Measurements from ENCODE around the gene BACH2. TPM values are rescaled to one million over a fixed set of nuclear protein-coding genes. Genes with fewer than 3 reads are reported as not detected.

The BACH2 gene
- total RNA-seq, 2 experiments from 2014 or later: 60.7 to 66.9 TPM

DNA sequence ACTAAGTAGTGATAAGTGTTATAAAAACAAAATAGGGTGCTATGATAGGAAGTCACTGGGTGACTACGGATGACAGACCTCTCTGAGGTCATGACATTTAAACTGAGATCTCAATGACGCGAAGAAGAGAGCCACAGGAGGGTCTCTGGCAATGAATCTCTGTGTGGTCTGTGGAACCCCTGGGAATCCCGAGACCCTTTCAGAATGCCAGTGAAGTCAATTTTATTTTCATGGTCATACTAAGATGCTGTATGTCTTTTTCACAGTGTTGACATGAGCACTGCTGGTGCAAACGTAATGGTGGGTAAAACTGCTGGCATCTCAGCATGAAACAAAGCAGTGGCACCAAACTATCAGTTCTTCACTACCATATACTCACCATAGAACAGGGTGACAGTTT is 247.3 kb downstream of the BACH2 start:
- Mint-ChIP-seq H3K27me3 (no peaks in the 10 kb centered on the region), H3K4me3 (peak overlapping the region; percentile 9), H3K9me3 (peaks cover 9% of the 10 kb centered on the region), H3K4me1 (ENCODE audit: low read depth) (peaks cover 54% of the 10 kb centered on the region), H3K36me3 (ENCODE audit: low read depth) (peaks cover 52% of the 10 kb centered on the region), H3K27ac (peak overlapping the region; percentile 88)
- intact Hi-C loops (cut with micrococcal nuclease): no loop called here
- CTCF ChIA-PET: interaction anchor here (0.8 to 1.4 kb wide), 4 partner anchors 8 to 109 kb away, joined by 3 to 6 read pairs (median 3); no protein-coding TSS in a partner anchor
- DNase-seq (peak; percentile 54), ATAC-seq (peak; percentile 60)
- TF ChIP-seq, protein P1, sequence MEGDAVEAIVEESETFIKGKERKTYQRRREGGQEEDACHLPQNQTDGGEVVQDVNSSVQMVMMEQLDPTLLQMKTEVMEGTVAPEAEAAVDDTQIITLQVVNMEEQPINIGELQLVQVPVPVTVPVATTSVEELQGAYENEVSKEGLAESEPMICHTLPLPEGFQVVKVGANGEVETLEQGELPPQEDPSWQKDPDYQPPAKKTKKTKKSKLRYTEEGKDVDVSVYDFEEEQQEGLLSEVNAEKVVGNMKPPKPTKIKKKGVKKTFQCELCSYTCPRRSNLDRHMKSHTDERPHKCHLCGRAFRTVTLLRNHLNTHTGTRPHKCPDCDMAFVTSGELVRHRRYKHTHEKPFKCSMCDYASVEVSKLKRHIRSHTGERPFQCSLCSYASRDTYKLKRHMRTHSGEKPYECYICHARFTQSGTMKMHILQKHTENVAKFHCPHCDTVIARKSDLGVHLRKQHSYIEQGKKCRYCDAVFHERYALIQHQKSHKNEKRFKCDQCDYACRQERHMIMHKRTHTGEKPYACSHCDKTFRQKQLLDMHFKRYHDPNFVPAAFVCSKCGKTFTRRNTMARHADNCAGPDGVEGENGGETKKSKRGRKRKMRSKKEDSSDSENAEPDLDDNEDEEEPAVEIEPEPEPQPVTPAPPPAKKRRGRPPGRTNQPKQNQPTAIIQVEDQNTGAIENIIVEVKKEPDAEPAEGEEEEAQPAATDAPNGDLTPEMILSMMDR (IDR thresholded peaks at IDR 0.05): no peak
- POLR2A ChIA-PET: interaction anchor here (0.7 to 2.4 kb wide), 7 partner anchors 12 to 97 kb away, joined by 3 to 9 read pairs (median 3); no protein-coding TSS in a partner anchor

GRCh38 chr6:90048206-90048967 is 248.3 kb downstream of the BACH2 start:
- Mint-ChIP-seq H3K36me3 (ENCODE audit: low read depth) (peaks cover 43% of the 10 kb centered on the region), H3K27me3 (no peaks in the 10 kb centered on the region), H3K27ac (peak overlapping the region; percentile 88), H3K9me3 (peaks cover under 1% of the 10 kb centered on the region), H3K4me1 (ENCODE audit: low read depth) (peaks cover 45% of the 10 kb centered on the region), H3K4me3 (peak overlapping the region; percentile 9)
- ChIA-PET CTCF (interaction anchor here (0.7 to 1.4 kb wide), 4 partner anchors 9 to 56 kb away, joined by 3 read pairs; no protein-coding TSS in a partner anchor), POLR2A (interaction anchor here (0.7 to 2.4 kb wide), 8 partner anchors 13 to 225 kb away, joined by 3 to 9 read pairs (median 3); no protein-coding TSS in a partner anchor)
- intact Hi-C loops (cut with micrococcal nuclease): no loop called here
- ATAC-seq (peak; percentile 46), DNase-seq (no peak)
- TF ChIP-seq, protein P1 (IDR thresholded peaks at IDR 0.05): no peak

DNA sequence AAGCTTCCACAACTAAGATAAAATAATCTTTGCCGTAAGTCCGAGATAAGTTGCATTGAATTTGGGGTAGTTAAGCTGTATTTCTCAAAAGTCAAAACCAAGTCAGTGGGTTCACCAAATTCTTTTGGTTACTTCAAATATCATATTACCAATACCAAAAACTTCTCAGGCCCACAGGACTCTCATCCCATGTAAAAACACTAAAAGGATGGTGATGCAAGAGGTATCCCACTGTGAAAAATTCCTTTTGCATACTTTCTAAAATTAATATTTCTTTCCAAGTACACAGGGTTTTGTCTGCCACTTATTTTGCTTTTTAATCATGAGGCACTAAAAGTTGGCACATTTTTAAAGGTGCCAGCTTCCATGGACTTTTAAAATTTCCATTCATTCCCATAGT is 251.1 kb downstream of the BACH2 start:
- TF ChIP-seq, protein P1 (IDR thresholded peaks at IDR 0.05): no peak
- no peak for DNase-seq
- peaks cover 36% of the 10 kb centered on the region for H3K4me1 Mint-ChIP-seq (ENCODE audit: low read depth)
- peak overlapping the region; percentile 81 for H3K27ac Mint-ChIP-seq
- ATAC-seq: no peak
- ChIA-PET CTCF (interaction anchor here (1.5 to 1.7 kb wide), 2 partner anchors 17 to 88 kb away, joined by 3 read pairs; no protein-coding TSS in a partner anchor), POLR2A (interaction anchor here (0.7 to 1.3 kb wide), 5 partner anchors 9 to 35 kb away, joined by 3 read pairs; no protein-coding TSS in a partner anchor)
- H3K27me3 Mint-ChIP-seq: no peaks in the 10 kb centered on the region
- H3K4me3 Mint-ChIP-seq: no peak overlapping the region
- no peaks in the 10 kb centered on the region for H3K9me3 Mint-ChIP-seq
- peaks cover 30% of the 10 kb centered on the region for H3K36me3 Mint-ChIP-seq (ENCODE audit: low read depth)
- intact Hi-C loops (cut with micrococcal nuclease): no loop called here

DNA sequence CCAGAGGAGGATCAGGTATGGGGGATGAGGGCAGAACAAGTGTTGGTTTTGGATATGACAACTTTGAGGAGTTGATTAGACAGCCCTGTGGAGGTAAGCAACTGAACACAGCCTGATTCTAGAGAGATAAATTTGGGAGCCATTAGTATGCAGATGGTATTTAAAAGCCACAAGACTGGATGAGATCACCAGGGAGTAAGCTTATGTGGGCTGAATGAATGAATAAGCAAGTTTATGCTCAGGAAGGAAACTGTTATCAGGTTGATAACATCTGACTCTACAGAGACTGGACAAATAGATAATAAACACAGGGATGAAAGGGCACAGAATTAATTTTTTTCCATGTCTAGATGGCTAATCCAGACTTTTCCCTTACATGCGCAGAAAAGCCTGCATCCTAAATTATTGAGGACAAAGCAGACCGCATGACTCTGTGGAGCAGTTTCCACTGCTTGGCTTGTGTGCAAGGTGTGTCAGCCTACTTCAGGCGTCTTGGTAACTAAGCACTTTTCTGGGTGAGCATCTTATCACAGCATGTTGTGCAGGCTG is 251.7 kb downstream of the BACH2 start:
- TF ChIP-seq, protein P1 (IDR thresholded peaks at IDR 0.05): no peak
- no peaks in the 10 kb centered on the region for H3K9me3 Mint-ChIP-seq
- no peak overlapping the region for H3K4me3 Mint-ChIP-seq
- H3K4me1 Mint-ChIP-seq (ENCODE audit: low read depth): peaks cover 32% of the 10 kb centered on the region
- ChIA-PET POLR2A (interaction anchor here (0.7 to 1.3 kb wide), 4 partner anchors 9 to 36 kb away, joined by 3 to 4 read pairs (median 3); no protein-coding TSS in a partner anchor), CTCF (interaction anchor here (1.1 to 1.5 kb wide), 2 partner anchors 26 to 71 kb away, joined by 3 to 4 read pairs; no protein-coding TSS in a partner anchor)
- intact Hi-C loops (cut with micrococcal nuclease): no loop called here
- H3K36me3 Mint-ChIP-seq (ENCODE audit: low read depth): peaks cover 31% of the 10 kb centered on the region
- H3K27me3 Mint-ChIP-seq: no peaks in the 10 kb centered on the region
- H3K27ac Mint-ChIP-seq: no peak overlapping the region
- ATAC-seq (peak; percentile 54), DNase-seq (no peak)
